GM23338 (cell line): ENCODE data around the gene RNASEH2A. TPM values are rescaled to one million over a fixed set of nuclear protein-coding genes. Genes with fewer than 3 reads are reported as not detected.

Experiments used
- ATAC-seq: fragments of 200-7000 bp; cut with Tn5 transposase; 3 replicates; pipeline ENCODE4 v1.9.1; 2020
- DNase-seq: peaks from one replicate; pipeline ENCODE4 v3.0.0-alpha.2; 2015; ENCODE audit warnings: low spot score
- H2AFZ ChIP-seq: fragments of 200-600 bp; sonication (generic); 2 replicates; pipeline ENCODE4 v1.8.0; 2016; ENCODE audit warnings: antibody characterized with exemption, mild to moderate bottlenecking, moderate library complexity
- H3F3A ChIP-seq: fragments of 200-600 bp; sonication (generic); replicated peaks from 2 replicates; pipeline ENCODE4 v1.8.0; 2017; ENCODE audit warnings: antibody characterized with exemption, mixed run types, low read depth
- H3K27ac ChIP-seq: fragments of 200-600 bp; sonication (generic); 2 replicates; pipeline ENCODE4 v1.6.1; 2016; ENCODE audit warnings: low read depth
- H3K27me3 ChIP-seq: fragments of 200-600 bp; sonication (generic); 2 replicates; pipeline ENCODE4 v1.8.0; 2016; ENCODE audit warnings: mild to moderate bottlenecking, mixed run types, moderate library complexity; ENCODE audit not compliant: insufficient read depth
- H3K36me3 ChIP-seq: fragments of 200-600 bp; sonication (generic); 2 replicates; pipeline ENCODE4 v1.8.0; 2016; ENCODE audit warnings: mild to moderate bottlenecking; ENCODE audit not compliant: insufficient read depth
- H3K4me1 ChIP-seq: fragments of 200-600 bp; sonication (generic); 2 replicates; pipeline ENCODE4 v1.8.0; 2016; ENCODE audit warnings: mild to moderate bottlenecking, moderate library complexity; ENCODE audit not compliant: insufficient read depth
- H3K4me2 ChIP-seq: fragments of 200-600 bp; sonication (generic); 2 replicates; pipeline ENCODE4 v1.7.1; 2017; ENCODE audit warnings: mixed run types
- H3K4me3 ChIP-seq: fragments of 200-600 bp; sonication (generic); 2 replicates; pipeline ENCODE4 v1.6.1; 2016; ENCODE audit warnings: mixed run types
- H3K79me2 ChIP-seq: fragments of 200-600 bp; sonication (generic); replicated peaks from 2 replicates; pipeline ENCODE4 v1.8.0; 2017; ENCODE audit warnings: mild to moderate bottlenecking; ENCODE audit not compliant: insufficient read depth
- H3K9me2 ChIP-seq: fragments of 200-600 bp; sonication (generic); 2 replicates; pipeline ENCODE4 v1.8.0; 2017; ENCODE audit not compliant: insufficient read depth
- H4K20me1 ChIP-seq: fragments of 200-600 bp; sonication (generic); replicated peaks from 2 replicates; pipeline ENCODE4 v1.8.0; 2017; ENCODE audit warnings: mild to moderate bottlenecking; ENCODE audit not compliant: insufficient read depth
- H3K27ac Mint-ChIP-seq: 2 replicates; pipeline ENCODE4 v1.8.0; 2020; ENCODE audit warnings: inconsistent platforms, mild to moderate bottlenecking, moderate library complexity, mixed read lengths
- H3K27me3 Mint-ChIP-seq: 3 replicates; pipeline ENCODE4 v1.8.0; 2022; ENCODE audit warnings: low read depth, mild to moderate bottlenecking, moderate library complexity, mixed read lengths, inconsistent platforms; ENCODE audit not compliant: insufficient read depth, poor library complexity
- H3K36me3 Mint-ChIP-seq: 3 replicates; pipeline ENCODE4 v1.8.0; 2021; ENCODE audit warnings: low read depth, mild to moderate bottlenecking, inconsistent platforms, moderate library complexity, mixed read lengths
- H3K4me1 Mint-ChIP-seq: 3 replicates; pipeline ENCODE4 v1.8.0; 2020; ENCODE audit warnings: mild to moderate bottlenecking, inconsistent platforms, mixed read lengths
- H3K4me3 Mint-ChIP-seq: 3 replicates; pipeline ENCODE4 v1.8.0; 2021; ENCODE audit warnings: moderate library complexity, mild to moderate bottlenecking, inconsistent platforms, mixed read lengths
- H3K9me3 Mint-ChIP-seq: 3 replicates; pipeline ENCODE4 v1.8.0; 2020; ENCODE audit warnings: moderate library complexity, mild to moderate bottlenecking, inconsistent platforms, mixed read lengths
- CREB1 ChIP-seq: fragments of 250-450 bp; sonication (Bioruptor Pico); IDR thresholded peaks from 2 replicates; pipeline ENCODE4 v1.5.0; 2020; ENCODE audit warnings: low read depth, mild to moderate bottlenecking, moderate library complexity
- CTCF ChIP-seq, 2 experiments: fragments of 200-600 bp in 1 of 2; sonication (generic) in 1 of 2; conservative IDR thresholded peaks; 2 replicates each; pipeline versions ENCODE4 v1.5.1 to v1.6.1; 2016 to 2017; ENCODE audit warnings: antibody characterized with exemption in 2 of 2, low read depth in 2 of 2, mild to moderate bottlenecking in 2 of 2, moderate library complexity in 1 of 2
- EZH2 ChIP-seq: fragments of 200-600 bp; sonication (generic); IDR thresholded peaks from one replicate; pipeline ENCODE4 v1.8.0; 2017; ENCODE audit warnings: antibody characterized with exemption, mild to moderate bottlenecking, low read depth; ENCODE audit not compliant: unreplicated experiment
- EZH2phosphoT487 ChIP-seq: fragments of 200-600 bp; sonication (generic); IDR thresholded peaks from one replicate; pipeline ENCODE4 v1.8.1; 2018; ENCODE audit warnings: antibody characterized with exemption; ENCODE audit not compliant: unreplicated experiment
- NANOG ChIP-seq: IDR thresholded peaks from 2 replicates; pipeline ENCODE4 v1.6.1; 2016; ENCODE audit warnings: antibody characterized with exemption, borderline replicate concordance
- POLR2AphosphoS5 ChIP-seq: IDR thresholded peaks from 2 replicates; pipeline ENCODE4 v1.6.1; 2016; ENCODE audit warnings: antibody characterized with exemption, low read depth
- ZNF114 ChIP-seq: fragments of 250-450 bp; sonication (Bioruptor Pico); IDR thresholded peaks from 2 replicates; pipeline ENCODE4 v1.5.0; 2020; ENCODE audit warnings: mild to moderate bottlenecking, moderate library complexity
- ZNF331 ChIP-seq: fragments of 250-450 bp; sonication (Bioruptor Pico); IDR thresholded peaks from 2 replicates; pipeline ENCODE4 v1.5.0; 2020; ENCODE audit warnings: low read depth, mild to moderate bottlenecking, moderate library complexity
- polyA plus RNA-seq: library from polyadenylated mRNA; unstranded; fragments of >200 nt; fragmentation: Nextera tagmentation; extraction: Ambion mirVana; gene quantifications from 2 replicates; pipeline ENCODE4 v1.2.1, GENCODE V29; 2016
- total RNA-seq: library from RNA; depleted of rRNA; stranded (reverse); fragments of >200 nt; shearing (Covaris generic); gene quantifications from 2 replicates; pipeline ENCODE4 v1.2.3, GENCODE V29; 2014
- TF ChIP-seq, protein P1 (sequence below): fragments of 250-450 bp; sonication (Bioruptor Pico); IDR thresholded peaks from 2 replicates; pipeline ENCODE4 v1.5.0; 2020; ENCODE audit warnings: mild to moderate bottlenecking, moderate library complexity
- TF ChIP-seq, protein P2 (sequence below): IDR thresholded peaks from 2 replicates; pipeline ENCODE4 v1.6.1; 2016; ENCODE audit warnings: antibody characterized with exemption

The RNASEH2A gene
- total and polyA plus RNA-seq, 2 experiments from 2014 or later: 39.4 to 68.2 TPM

DNA sequence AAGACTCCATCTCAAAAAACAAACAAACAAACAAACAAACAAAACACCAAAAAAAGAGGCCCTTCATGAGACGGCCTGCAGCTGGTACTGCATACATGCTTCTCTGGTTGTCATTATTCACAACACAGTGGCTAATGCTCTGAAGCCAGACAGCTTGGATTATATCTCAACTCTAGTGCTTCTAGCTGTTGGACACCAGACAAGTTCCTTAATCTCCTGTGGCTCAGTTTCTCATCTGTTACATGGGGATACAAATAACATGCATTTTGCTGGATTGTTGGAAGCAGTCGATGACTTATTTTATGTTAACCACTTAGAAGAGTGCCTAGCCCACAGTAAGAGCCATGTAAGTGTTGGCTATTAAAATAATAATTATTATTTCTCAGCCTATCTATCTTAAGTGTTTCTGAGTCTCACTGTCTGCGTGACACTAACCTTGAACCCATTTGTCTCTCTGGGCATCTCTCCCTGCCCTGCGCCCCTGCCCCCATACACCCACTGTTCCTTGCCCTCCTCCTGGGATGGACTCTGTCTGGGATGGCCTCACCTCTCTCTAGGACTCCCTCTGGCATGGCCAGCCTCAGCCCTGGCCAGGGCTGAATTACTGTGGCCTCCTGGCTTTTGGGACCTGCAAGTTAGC, 18.2 kb upstream of the RNASEH2A start:
- Histone ChIP-seq H3K4me2 (peak overlapping the region; percentile 96), H3K4me1 (peaks cover 35% of the 10 kb centered on the region), H3K4me3 (peak overlapping the region; percentile 83), H3K27me3 (peaks cover 26% of the 10 kb centered on the region), H2AFZ (0 out of 2 replicates have a peak overlapping the region, but pooled peaks have one; percentile 5), H4K20me1 (no peaks in the 10 kb centered on the region), H3F3A (peaks cover 32% of the 10 kb centered on the region; the same call in 1 of the 2 replicates), H3K79me2 (no peaks in the 10 kb centered on the region), H3K27ac (0 out of 2 replicates have a peak overlapping the region, but pooled peaks have one; percentile 19), H3K9me2 (no peaks in the 10 kb centered on the region), H3K36me3 (no peaks in the 10 kb centered on the region)
- Mint-ChIP-seq H3K4me1 (peaks cover 27% of the 10 kb centered on the region), H3K36me3 (no peaks in the 10 kb centered on the region; the same call in 2 of the 3 replicates), H3K4me3 (peak overlapping the region; percentile 79), H3K27ac (peak overlapping the region; percentile 75), H3K9me3 (peaks cover 3% of the 10 kb centered on the region; the same call in 2 of the 3 replicates), H3K27me3 (peaks cover 34% of the 10 kb centered on the region)
- ATAC-seq (no peak), DNase-seq (no peak)
- TF ChIP-seq ZNF331 (CRISPR knock-in tag) (no peak), ZNF114 (no peak), EZH2phosphoT487 (no peak), CREB1 (CRISPR knock-in tag) (no peak), POLR2AphosphoS5 (no peak), CTCF (conservative IDR thresholded peaks at IDR 0.05; ENCODE audit: low read depth in 2 of 2) (no peak), EZH2 (no peak), NANOG (no peak)
- TF ChIP-seq, protein P1, sequence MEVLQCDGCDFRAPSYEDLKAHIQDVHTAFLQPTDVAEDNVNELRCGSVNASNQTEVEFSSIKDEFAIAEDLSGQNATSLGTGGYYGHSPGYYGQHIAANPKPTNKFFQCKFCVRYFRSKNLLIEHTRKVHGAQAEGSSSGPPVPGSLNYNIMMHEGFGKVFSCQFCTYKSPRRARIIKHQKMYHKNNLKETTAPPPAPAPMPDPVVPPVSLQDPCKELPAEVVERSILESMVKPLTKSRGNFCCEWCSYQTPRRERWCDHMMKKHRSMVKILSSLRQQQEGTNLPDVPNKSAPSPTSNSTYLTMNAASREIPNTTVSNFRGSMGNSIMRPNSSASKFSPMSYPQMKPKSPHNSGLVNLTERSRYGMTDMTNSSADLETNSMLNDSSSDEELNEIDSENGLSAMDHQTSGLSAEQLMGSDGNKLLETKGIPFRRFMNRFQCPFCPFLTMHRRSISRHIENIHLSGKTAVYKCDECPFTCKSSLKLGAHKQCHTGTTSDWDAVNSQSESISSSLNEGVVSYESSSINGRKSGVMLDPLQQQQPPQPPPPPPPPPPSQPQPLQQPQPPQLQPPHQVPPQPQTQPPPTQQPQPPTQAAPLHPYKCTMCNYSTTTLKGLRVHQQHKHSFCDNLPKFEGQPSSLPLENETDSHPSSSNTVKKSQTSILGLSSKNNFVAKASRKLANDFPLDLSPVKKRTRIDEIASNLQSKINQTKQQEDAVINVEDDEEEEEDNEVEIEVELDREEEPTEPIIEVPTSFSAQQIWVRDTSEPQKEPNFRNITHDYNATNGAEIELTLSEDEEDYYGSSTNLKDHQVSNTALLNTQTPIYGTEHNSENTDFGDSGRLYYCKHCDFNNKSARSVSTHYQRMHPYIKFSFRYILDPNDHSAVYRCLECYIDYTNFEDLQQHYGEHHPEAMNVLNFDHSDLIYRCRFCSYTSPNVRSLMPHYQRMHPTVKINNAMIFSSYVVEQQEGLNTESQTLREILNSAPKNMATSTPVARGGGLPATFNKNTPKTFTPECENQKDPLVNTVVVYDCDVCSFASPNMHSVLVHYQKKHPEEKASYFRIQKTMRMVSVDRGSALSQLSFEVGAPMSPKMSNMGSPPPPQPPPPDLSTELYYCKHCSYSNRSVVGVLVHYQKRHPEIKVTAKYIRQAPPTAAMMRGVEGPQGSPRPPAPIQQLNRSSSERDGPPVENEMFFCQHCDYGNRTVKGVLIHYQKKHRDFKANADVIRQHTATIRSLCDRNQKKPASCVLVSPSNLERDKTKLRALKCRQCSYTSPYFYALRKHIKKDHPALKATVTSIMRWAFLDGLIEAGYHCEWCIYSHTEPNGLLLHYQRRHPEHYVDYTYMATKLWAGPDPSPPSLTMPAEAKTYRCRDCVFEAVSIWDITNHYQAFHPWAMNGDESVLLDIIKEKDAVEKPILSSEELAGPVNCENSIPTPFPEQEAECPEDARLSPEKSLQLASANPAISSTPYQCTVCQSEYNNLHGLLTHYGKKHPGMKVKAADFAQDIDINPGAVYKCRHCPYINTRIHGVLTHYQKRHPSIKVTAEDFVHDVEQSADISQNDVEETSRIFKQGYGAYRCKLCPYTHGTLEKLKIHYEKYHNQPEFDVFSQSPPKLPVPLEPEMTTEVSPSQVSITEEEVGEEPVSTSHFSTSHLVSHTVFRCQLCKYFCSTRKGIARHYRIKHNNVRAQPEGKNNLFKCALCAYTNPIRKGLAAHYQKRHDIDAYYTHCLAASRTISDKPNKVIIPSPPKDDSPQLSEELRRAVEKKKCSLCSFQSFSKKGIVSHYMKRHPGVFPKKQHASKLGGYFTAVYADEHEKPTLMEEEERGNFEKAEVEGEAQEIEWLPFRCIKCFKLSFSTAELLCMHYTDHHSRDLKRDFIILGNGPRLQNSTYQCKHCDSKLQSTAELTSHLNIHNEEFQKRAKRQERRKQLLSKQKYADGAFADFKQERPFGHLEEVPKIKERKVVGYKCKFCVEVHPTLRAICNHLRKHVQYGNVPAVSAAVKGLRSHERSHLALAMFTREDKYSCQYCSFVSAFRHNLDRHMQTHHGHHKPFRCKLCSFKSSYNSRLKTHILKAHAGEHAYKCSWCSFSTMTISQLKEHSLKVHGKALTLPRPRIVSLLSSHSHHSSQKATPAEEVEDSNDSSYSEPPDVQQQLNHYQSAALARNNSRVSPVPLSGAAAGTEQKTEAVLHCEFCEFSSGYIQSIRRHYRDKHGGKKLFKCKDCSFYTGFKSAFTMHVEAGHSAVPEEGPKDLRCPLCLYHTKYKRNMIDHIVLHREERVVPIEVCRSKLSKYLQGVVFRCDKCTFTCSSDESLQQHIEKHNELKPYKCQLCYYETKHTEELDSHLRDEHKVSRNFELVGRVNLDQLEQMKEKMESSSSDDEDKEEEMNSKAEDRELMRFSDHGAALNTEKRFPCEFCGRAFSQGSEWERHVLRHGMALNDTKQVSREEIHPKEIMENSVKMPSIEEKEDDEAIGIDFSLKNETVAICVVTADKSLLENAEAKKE (CRISPR knock-in tag): no peak
- TF ChIP-seq, protein P2, sequence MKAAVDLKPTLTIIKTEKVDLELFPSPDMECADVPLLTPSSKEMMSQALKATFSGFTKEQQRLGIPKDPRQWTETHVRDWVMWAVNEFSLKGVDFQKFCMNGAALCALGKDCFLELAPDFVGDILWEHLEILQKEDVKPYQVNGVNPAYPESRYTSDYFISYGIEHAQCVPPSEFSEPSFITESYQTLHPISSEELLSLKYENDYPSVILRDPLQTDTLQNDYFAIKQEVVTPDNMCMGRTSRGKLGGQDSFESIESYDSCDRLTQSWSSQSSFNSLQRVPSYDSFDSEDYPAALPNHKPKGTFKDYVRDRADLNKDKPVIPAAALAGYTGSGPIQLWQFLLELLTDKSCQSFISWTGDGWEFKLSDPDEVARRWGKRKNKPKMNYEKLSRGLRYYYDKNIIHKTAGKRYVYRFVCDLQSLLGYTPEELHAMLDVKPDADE: no peak
